22Rv1 (cell line): ENCODE results near the gene MTNR1B.

ENCODE experiments used
- H3K27ac ChIP-seq: fragments of 450-650 bp; 2 replicates; pipeline ENCODE4 v1.5.1; 2017
- CTCF ChIP-seq: fragments of 450-650 bp; IDR thresholded peaks from 2 replicates; pipeline ENCODE4 v1.5.1; 2017; ENCODE audit warnings: mild to moderate bottlenecking
- ZFX ChIP-seq: fragments of 450-650 bp; IDR thresholded peaks from 2 replicates; pipeline ENCODE4 v1.6.1; 2017; ENCODE audit warnings: antibody characterized with exemption, borderline replicate concordance

MTNR1B gene

GRCh38 chr11:92976681-92977080 is 7.2 kb downstream of the MTNR1B start:
- H3K27ac ChIP-seq, result no peak overlapping the region
- TF ChIP-seq CTCF (no peak), ZFX (no peak)

- TF ChIP-seq ZFX, result no peak
- no peak for TF ChIP-seq CTCF
- no peak overlapping the region for H3K27ac ChIP-seq
These were observed 8.0 kb downstream of the MTNR1B start for GRCh38 chr11:92977401-92977800.

- no peak overlapping the region for H3K27ac ChIP-seq
- TF ChIP-seq ZFX (no peak), CTCF (no peak)
These were observed 9.0 kb downstream of the MTNR1B start for GRCh38 chr11:92978271-92979111.

- H3K27ac ChIP-seq, result no peak overlapping the region
These were observed 9.7 kb downstream of the MTNR1B start for GRCh38 chr11:92979176-92979575.

GRCh38 chr11:92980312-92980711 is 10.9 kb downstream of the MTNR1B start:
- H3K27ac ChIP-seq, result no peak overlapping the region
- TF ChIP-seq CTCF (no peak), ZFX (no peak)

More at GRCh38 chr11:92979176-92979575, 9.7 kb downstream of the MTNR1B start:
- TF ChIP-seq CTCF (no peak), ZFX (no peak)

GRCh38 chr11:92981508-92982043 is 12.1 kb downstream of the MTNR1B start:
- no peak overlapping the region for H3K27ac ChIP-seq
- TF ChIP-seq ZFX (no peak), CTCF (no peak)

- H3K27ac ChIP-seq, result no peak overlapping the region
- TF ChIP-seq ZFX (no peak), CTCF (no peak)
These were observed 17.1 kb downstream of the MTNR1B start for GRCh38 chr11:92986585-92986984.
